Activated T-helper 1 cell treated with anti-CD3 and anti-CD28 coated beads, Interleukin-12 subunit alpha, Interleukin-12 subunit beta, Interleukin-2, Interleukin-4 antibody, amounts not matched to agents 30 ng/mL and 10 ng/mL and 1 ng/mL, durations not matched to agents 14 hours and 24 hours and 36 hours (primary cell): Measurements from ENCODE around the gene SPON1. TPM values are rescaled to one million over a fixed set of nuclear protein-coding genes. Genes with fewer than 3 reads are reported as not detected.
A peak's percentile ranks its signal among the peaks of the same experiment; 100 is the strongest.
"Not testable (repeated sequence)": the region's sequence is repeated elsewhere in the genome, so short reads cannot be mapped to it uniquely, and the experiment has no call there.

ENCODE experiments used
- DNase-seq: peaks from one replicate; pipeline ENCODE4 v3.0.0; 2021; ENCODE audit warnings: low spot score
- H3K27ac Mint-ChIP-seq: one replicate; pipeline ENCODE4 v1.8.0; 2021; ENCODE audit warnings: mild to moderate bottlenecking, mixed read lengths
- H3K27me3 Mint-ChIP-seq: one replicate; pipeline ENCODE4 v1.8.0; 2022; ENCODE audit warnings: mild to moderate bottlenecking, moderate library complexity, mixed read lengths; ENCODE audit not compliant: insufficient read depth
- H3K36me3 Mint-ChIP-seq: one replicate; pipeline ENCODE4 v1.8.0; 2021; ENCODE audit warnings: low read depth, mixed read lengths
- H3K4me1 Mint-ChIP-seq: one replicate; pipeline ENCODE4 v1.8.0; 2021; ENCODE audit warnings: low read depth, mixed read lengths
- H3K4me3 Mint-ChIP-seq: one replicate; pipeline ENCODE4 v1.8.0; 2021; ENCODE audit warnings: mild to moderate bottlenecking, moderate library complexity, mixed read lengths
- H3K9me3 Mint-ChIP-seq: one replicate; pipeline ENCODE4 v1.8.0; 2021; ENCODE audit warnings: mixed read lengths
- intact Hi-C: fragments of 100-400 bp; cut with micrococcal nuclease; formaldehyde crosslinking; loops from one replicate; pipeline ENCODE4 v1.15.1; 2024
- total RNA-seq: library from RNA; stranded (reverse); gene quantifications from 2 replicates; pipeline ENCODE4 v1.2.3, GENCODE V29; 2022

The SPON1 gene
- total RNA-seq, 1 donor from 2014 or later = 0.29 TPM

DNA sequence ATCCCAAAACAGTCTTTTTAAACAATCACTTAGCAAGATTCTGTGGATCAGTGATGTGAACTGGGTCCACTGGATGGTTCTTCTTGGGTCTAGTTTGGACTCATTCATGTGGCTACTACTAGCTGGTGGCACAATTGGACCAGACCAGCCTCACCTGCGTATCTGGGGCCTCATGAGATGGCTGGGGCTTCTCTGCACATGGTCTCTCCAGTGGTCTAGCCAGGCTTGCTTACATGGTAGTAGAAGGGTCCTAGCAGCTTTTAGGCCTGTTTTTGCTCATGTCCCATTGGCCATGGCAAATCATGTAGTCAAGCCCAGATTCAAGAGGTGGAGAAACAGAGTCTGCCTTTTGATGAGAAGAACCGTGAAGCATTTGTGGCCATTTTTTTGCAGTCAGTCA lies 302.4 kb downstream of the SPON1 start:
- DNase-seq = no peak
- intact Hi-C loops = loop anchor here (10.0 kb wide), 1 partner anchor 800 kb away; the partner anchor contains the start of gene BTBD10
- H3K36me3 Mint-ChIP-seq = peaks cover 24% of the 10 kb centered on the region
- H3K27ac Mint-ChIP-seq = no peak overlapping the region
- no peaks in the 10 kb centered on the region for H3K27me3 Mint-ChIP-seq
- no peaks in the 10 kb centered on the region for H3K4me1 Mint-ChIP-seq
- no peaks in the 10 kb centered on the region for H3K9me3 Mint-ChIP-seq
- no peak overlapping the region for H3K4me3 Mint-ChIP-seq

DNA sequence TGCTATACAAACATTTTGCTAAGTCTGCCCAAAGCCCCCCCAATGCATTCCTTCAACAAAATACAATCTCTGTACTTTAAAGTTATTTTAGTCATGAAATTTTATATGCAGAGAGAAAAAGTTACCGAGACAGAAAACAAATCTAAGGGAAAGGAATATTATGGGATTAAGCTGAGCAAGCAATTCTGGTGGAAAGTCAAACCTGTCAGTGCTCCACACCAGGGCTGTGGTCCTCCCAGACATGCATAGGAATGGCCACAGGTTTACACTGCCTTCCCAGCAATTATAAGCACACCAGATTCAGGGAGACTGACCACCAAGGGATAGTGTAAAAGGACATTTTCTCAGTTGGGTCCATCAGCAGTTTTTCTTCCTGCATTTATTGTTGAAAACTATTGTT lies 304.1 kb downstream of the SPON1 start:
- Mint-ChIP-seq H3K27ac (no peak overlapping the region), H3K4me3 (no peak overlapping the region), H3K9me3 (no peaks in the 10 kb centered on the region), H3K36me3 (peaks cover 26% of the 10 kb centered on the region), H3K4me1 (peaks cover 16% of the 10 kb centered on the region), H3K27me3 (no peaks in the 10 kb centered on the region)
- DNase-seq = no peak
- intact Hi-C loops = loop anchor here (10.0 kb wide), 1 partner anchor 802 kb away; the partner anchor contains the start of gene BTBD10

DNA sequence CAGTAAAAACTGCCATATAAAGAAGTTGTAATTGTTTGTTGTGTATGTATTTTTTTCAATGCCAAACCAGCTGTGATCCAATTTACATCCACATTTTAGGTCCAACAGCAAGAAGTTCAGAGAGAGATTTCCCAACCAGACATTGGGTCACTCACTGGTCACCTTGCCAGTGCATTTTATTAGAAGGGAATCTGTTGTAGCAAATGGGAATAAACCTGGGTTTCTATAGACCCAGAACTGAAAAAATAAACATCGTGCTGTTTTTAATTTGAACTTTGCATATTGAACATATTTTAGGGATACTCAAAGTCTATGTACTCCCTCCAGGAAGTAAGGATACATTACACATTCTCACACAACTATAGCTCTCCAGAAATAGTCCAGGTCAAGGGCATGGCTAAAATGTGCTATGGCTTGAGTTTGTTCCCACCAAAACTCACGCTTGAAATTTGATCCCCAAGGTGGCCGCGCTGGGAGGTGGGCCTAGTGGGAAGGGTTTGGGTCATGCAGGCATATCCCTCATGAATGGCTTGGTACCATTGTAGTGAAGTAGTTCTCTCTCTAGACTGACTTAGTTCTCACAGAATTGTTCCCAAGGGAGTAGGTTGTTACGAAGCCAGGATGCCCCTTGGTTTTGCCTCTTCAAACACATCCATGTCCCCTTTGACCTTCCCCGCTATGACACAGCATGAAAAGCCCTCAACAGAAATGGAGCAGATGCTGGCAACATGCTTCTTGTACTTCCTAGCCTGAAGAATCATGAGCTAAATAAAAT lies 305.5 kb downstream of the SPON1 start:
- no peaks in the 10 kb centered on the region for H3K9me3 Mint-ChIP-seq
- H3K27ac Mint-ChIP-seq = no peak overlapping the region
- H3K27me3 Mint-ChIP-seq = no peaks in the 10 kb centered on the region
- intact Hi-C loops = loop anchor here (10.0 kb wide), 1 partner anchor 803 kb away; the partner anchor contains the start of gene BTBD10
- no peak for DNase-seq
- peaks cover 33% of the 10 kb centered on the region for H3K36me3 Mint-ChIP-seq
- no peak overlapping the region for H3K4me3 Mint-ChIP-seq
- peaks cover 25% of the 10 kb centered on the region for H3K4me1 Mint-ChIP-seq

DNA sequence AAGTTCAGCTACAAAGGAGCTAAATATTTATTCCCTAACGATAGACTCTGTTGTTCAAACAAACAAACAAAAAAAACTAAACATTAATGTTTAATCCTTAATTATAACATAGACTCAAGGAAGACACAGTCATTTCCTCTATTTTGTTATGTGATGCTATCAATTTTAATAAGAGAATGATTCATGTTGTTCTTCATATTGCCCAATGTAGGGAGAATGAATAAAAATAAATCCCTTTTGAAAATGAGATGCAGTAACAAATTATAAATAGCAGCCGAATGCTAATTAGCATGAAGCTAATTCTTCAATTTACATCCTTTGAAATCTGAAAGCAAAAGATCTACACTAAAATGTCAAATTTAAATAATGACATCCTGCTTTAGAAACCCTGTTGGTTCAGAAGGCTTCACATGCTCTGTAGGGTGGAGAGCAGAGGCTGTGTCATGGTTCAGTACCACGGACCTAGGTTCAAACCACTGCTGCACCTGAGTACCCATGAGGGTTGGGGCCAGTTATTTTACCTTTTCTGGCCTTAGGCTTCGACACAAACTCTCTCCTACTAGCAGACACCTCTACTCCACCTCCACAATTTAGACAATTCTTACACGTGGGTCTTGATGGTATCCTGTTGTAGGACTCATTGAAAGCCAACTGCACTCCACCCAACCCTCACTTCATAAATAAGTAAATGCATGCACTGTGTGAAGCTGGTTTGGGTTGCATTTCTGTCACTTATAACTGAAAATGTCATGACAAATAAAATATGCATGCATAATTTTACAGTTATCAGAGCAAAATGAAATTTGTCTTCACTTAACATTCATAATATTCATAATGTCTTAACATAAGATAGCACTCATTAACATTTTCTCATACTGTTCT lies 307.4 kb downstream of the SPON1 start:
- Mint-ChIP-seq H3K27ac (no peak overlapping the region), H3K9me3 (no peaks in the 10 kb centered on the region), H3K36me3 (peaks cover 42% of the 10 kb centered on the region), H3K4me3 (no peak overlapping the region), H3K4me1 (peaks cover 25% of the 10 kb centered on the region), H3K27me3 (no peaks in the 10 kb centered on the region)
- no peak for DNase-seq
- intact Hi-C loops = loop anchor here (10.0 kb wide), 1 partner anchor 805 kb away; the partner anchor contains the start of gene BTBD10

DNA sequence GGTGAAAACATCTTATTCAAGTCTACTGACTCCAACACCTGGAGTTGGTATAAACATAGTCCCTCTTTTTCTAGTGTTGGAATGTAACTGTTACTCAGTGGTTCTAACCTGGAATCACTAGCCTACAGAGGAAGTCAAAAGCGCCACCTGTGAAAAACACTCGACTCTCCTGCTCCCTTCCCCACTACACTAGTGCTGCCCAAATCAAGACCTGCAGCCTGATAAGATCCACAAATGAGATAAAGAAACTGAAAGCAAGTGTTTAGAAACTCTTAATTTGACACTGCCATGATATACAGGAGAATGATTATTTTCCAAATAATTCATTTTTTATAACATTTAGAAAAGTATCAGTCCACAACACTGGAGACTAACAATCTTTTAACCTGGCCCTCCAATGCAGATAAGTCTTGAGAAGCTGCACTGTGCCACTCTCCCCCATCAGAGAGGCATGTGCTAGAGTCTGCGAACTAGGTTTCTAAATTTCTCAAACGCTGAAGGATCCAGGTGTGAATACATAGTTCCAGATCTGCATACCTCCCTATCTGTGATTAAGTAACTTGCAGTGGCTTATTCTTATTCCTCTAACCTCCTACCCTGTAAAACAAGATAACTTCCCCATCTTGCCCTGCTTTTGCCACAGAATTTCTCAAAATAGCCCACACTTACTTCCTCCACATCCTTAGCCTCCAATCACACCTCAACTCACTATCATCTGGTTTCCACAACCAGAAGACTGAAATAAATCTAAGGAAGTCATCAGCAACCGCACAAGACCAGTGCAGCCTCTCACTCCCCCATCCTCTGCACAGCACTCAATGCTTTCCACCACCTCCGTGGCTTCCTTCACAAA lies 308.4 kb downstream of the SPON1 start:
- peaks cover 41% of the 10 kb centered on the region for H3K36me3 Mint-ChIP-seq
- H3K4me3 Mint-ChIP-seq = peak overlapping the region; percentile 61
- peak overlapping the region; percentile 87 for H3K27ac Mint-ChIP-seq
- no peak for DNase-seq
- no peaks in the 10 kb centered on the region for H3K27me3 Mint-ChIP-seq
- no peaks in the 10 kb centered on the region for H3K9me3 Mint-ChIP-seq
- peaks cover 25% of the 10 kb centered on the region for H3K4me1 Mint-ChIP-seq
- intact Hi-C loops = no loop called here

DNA sequence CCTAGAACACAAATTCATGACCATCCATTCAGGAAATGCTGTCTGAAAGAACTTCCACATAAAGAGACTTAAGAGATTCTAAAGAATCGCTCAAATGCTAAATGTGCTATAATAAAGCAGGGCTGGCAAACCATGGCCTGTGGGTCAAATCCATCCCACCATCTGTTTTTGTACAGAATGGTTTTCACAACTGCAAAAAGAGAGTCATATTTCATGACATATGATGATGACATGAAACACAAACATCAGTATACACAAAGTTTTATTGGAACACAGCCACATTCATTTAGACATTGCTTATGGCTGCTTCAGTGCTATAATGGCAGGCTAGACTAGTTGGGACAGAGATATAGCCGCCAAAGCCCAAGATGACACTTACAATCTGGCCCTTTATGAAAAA lies 311.4 kb downstream of the SPON1 start:
- Mint-ChIP-seq H3K4me1 (peaks cover 31% of the 10 kb centered on the region), H3K36me3 (peaks cover 34% of the 10 kb centered on the region), H3K27me3 (no peaks in the 10 kb centered on the region), H3K9me3 (no peaks in the 10 kb centered on the region), H3K4me3 (no peak overlapping the region), H3K27ac (peak overlapping the region; percentile 8)
- intact Hi-C loops = no loop called here
- no peak for DNase-seq

DNA sequence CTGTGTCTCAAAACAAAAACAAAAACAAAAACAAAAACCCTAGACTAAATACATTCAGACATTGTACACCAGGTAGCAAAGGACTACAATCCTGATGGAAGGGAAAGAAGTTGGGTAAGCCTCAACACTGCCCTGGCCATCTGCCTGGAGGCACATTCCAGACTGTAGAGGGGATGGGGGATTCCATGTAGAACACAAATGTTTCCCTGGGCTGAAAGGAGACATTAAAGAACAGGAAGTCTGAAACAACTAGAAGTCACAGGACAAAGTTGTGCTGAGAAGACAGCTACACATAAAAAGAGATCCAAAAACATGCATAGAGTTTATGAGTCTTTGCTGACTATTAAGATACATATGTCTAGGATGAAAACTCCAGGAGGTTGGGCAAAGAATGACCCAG lies 312.6 kb downstream of the SPON1 start:
- no peak for DNase-seq
- H3K4me3 Mint-ChIP-seq = no peak overlapping the region
- no peaks in the 10 kb centered on the region for H3K27me3 Mint-ChIP-seq
- intact Hi-C loops = no loop called here
- peaks cover 40% of the 10 kb centered on the region for H3K36me3 Mint-ChIP-seq
- H3K27ac Mint-ChIP-seq = peak overlapping the region; percentile 21
- peaks cover 30% of the 10 kb centered on the region for H3K4me1 Mint-ChIP-seq
- no peaks in the 10 kb centered on the region for H3K9me3 Mint-ChIP-seq

DNA sequence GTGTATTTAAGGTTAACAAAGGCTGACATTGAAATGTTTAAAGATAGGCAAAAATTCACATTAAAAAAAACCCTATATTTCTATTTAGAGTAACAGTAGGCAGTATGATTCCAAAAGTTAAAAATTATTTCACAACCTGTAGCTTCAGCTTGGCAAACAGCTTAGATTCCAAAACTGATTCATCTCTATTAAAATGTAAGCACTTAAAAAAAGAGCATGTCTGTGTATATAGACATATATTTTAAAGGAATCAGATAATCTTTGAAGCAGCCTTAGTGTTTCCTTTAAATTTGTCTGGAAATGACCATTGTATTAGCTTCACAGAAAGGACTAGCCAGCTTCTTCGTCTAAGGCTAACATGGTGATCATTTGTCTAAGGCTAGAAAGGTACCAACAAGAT lies 316.3 kb downstream of the SPON1 start:
- H3K4me3 Mint-ChIP-seq, intact Hi-C loops, H3K27ac Mint-ChIP-seq, H3K27me3 Mint-ChIP-seq, DNase-seq, H3K9me3 Mint-ChIP-seq, H3K4me1 Mint-ChIP-seq: not testable (repeated sequence)
- H3K36me3 Mint-ChIP-seq = peaks cover 42% of the 10 kb centered on the region

DNA sequence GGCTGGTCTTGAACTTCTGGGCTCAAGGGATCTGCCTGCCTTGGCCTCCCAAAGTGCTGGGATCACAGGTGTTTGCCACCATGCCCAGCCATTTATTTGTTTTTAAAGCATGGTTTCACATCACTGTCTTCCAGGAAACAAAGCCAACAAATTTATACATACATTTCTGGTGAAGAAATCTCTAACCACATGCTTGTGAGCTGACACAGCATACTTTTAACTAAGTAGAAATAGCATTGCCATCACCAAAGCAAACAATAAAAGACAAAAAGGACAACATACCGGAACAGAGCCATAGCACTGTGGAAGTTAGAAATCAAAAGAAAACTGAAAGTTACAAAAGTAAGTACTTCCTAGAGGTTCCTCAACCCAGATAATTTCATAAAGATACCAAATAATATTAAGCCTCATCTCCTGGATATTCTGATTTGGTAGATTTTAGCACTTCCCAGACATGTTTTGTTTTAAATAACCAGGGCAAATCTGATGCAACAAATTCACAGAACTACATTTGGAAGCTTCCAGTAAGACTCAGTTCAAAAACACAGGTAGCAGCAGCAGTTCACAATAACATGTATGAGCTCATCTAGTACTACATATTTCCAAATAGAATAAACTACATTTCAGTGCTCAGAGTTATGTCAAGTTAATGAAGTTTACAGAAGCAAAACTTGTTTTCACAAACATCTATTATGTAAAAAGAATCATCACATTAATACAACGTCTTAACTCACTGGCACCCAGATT lies 325.8 kb downstream of the SPON1 start:
- peaks cover 54% of the 10 kb centered on the region for H3K36me3 Mint-ChIP-seq
- intact Hi-C loops = no loop called here

DNA sequence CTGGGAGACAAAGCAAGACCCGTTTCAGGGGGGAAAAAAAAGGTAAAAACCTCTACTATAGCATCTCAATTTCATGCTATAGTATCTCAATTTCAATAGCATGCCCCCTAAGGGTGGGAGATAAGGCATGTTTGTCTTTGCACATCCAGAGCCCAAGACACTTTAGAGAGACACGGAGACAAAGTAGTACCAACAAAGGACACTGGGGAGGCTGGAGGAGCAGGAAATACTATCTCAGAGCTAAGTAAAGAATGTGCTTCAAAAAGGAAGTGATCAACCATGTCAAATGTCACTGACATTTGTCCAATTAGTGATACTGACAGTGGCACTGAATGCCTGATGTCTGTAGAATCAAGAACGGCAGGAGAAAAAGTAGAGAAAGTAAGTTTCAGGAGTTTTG lies 327.9 kb downstream of the SPON1 start:
- no peak for DNase-seq

More for the DNA sequence above, 325.8 kb downstream of the SPON1 start:
- Mint-ChIP-seq H3K9me3 (no peaks in the 10 kb centered on the region), H3K27me3 (no peaks in the 10 kb centered on the region), H3K27ac (peak overlapping the region; percentile 91), H3K4me3 (peak overlapping the region; percentile 31), H3K4me1 (peaks cover 34% of the 10 kb centered on the region)
- no peak for DNase-seq

DNA sequence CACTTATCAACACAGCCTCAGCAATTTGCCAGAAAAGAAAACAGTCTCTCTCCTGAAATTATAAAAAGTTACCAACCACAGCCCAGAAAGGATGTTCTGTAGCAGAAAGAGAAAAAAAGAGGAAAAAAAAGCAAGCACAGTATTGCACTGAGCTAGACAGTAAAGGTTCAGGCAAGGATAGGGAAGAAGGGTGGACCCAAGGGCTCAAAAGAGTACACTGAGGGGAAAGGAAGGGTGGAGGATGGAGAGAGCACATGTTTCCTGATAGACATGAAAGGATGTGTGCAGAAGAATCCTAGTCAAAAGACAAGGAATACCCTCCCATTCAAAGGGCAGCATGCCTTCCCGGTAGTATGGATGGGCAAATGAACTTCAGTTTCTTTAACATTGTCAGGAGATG lies 337.4 kb downstream of the SPON1 start:
- Mint-ChIP-seq H3K36me3 (peaks cover 4% of the 10 kb centered on the region), H3K9me3 (no peaks in the 10 kb centered on the region), H3K4me1 (peaks cover 17% of the 10 kb centered on the region), H3K27me3 (no peaks in the 10 kb centered on the region), H3K27ac (no peak overlapping the region), H3K4me3 (no peak overlapping the region)
- intact Hi-C loops = loop anchor here (1.0 kb wide), 3 partner anchors 59 to 155 kb away; partner anchors contain the start of gene RRAS2
- no peak for DNase-seq

More for the DNA sequence above, 327.9 kb downstream of the SPON1 start:
- Mint-ChIP-seq H3K9me3 (no peaks in the 10 kb centered on the region), H3K27me3 (no peaks in the 10 kb centered on the region), H3K36me3 (peaks cover 60% of the 10 kb centered on the region), H3K4me3 (no peak overlapping the region), H3K4me1 (peaks cover 34% of the 10 kb centered on the region), H3K27ac (no peak overlapping the region)
- intact Hi-C loops = no loop called here
